MM.1S (cell line): ENCODE measurements around the gene SRP14.

Experiments
- CTCF ChIP-seq: fragments of 300-600 bp; sonication (generic); IDR thresholded peaks from 2 replicates; pipeline ENCODE4 v1.5.1; 2016; ENCODE audit warnings: antibody characterized with exemption, low read length, mixed read lengths
- EZH2phosphoT487 ChIP-seq: fragments of 300-600 bp; sonication (generic); IDR thresholded peaks from 2 replicates; pipeline ENCODE4 v1.6.1; 2018; ENCODE audit warnings: antibody characterized with exemption, low read length

- TF ChIP-seq CTCF (no peak), EZH2phosphoT487 (no peak)
Measured at GRCh38 chr15:40016224-40016865, 22.6 kb downstream of the SRP14 start.
